ENCODE measurements around the gene KIF16B. TPM values are rescaled to one million over a fixed set of nuclear protein-coding genes. Genes with fewer than 3 reads are reported as not detected.

Gene KIF16B
- total RNA-seq, 1 experiment from 2014 or later, result 4.6 TPM

DNA sequence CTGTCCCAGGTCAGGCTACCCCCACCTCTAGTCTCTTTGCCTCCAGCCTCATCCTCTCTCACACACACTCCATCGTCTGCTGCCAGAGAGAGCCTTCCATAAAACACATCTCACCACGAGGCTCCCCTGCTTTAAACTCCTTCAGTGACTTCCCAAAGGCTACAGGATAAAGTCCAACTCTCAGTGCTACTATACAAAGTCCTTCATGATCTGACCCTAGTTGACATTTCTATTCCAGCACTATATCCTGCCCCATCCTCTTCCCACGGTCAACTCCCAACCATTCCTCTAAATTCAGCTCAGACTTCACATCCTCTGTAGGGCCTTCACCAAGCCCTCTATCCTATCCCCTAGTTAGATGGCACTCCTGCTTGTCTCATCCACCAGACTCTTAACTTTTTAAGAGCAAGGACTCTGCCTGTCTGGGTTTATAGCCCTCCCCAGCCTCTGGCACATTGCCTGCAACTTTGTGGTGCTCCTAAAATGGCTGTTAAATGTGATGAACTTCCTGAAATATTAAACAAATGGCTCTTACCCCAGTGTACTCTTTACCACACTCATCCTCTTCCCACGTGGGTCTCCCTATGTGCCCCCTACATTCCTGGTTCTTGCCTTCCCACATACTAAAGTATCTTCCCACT, 36.1 kb downstream of the KIF16B start:
- TF ChIP-seq, protein P1, sequence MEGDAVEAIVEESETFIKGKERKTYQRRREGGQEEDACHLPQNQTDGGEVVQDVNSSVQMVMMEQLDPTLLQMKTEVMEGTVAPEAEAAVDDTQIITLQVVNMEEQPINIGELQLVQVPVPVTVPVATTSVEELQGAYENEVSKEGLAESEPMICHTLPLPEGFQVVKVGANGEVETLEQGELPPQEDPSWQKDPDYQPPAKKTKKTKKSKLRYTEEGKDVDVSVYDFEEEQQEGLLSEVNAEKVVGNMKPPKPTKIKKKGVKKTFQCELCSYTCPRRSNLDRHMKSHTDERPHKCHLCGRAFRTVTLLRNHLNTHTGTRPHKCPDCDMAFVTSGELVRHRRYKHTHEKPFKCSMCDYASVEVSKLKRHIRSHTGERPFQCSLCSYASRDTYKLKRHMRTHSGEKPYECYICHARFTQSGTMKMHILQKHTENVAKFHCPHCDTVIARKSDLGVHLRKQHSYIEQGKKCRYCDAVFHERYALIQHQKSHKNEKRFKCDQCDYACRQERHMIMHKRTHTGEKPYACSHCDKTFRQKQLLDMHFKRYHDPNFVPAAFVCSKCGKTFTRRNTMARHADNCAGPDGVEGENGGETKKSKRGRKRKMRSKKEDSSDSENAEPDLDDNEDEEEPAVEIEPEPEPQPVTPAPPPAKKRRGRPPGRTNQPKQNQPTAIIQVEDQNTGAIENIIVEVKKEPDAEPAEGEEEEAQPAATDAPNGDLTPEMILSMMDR (conservative IDR thresholded peaks at IDR 0.05; ENCODE audit: low read depth, low read length), result no peak
- TF ChIP-seq EZH2 (IDR thresholded peaks at IDR 0.05; ENCODE audit: borderline replicate concordance, low read depth, low read length, poor library complexity, severe bottlenecking), result no peak
- Histone ChIP-seq H3K4me3 (ENCODE audit: low read depth, low read length, poor library complexity, severe bottlenecking) (no peak overlapping the region), H3K27me3 (replicated peaks; ENCODE audit: insufficient read depth, low read depth, low read length, poor library complexity) (no peaks in the 10 kb centered on the region), H3K9me3 (ENCODE audit: low read depth, low read length, poor library complexity, severe bottlenecking) (no peaks in the 10 kb centered on the region), H3K4me1 (ENCODE audit: insufficient read depth, low read length, poor library complexity, severe bottlenecking) (no peaks in the 10 kb centered on the region), H3K36me3 (ENCODE audit: insufficient read depth, low read length, poor library complexity, severe bottlenecking) (no peaks in the 10 kb centered on the region), H3K27ac (ENCODE audit: low read depth, low read length, poor library complexity, severe bottlenecking) (no peak overlapping the region)
- CTCF ChIA-PET, result no interaction called here
- intact Hi-C loops (cut with micrococcal nuclease; ENCODE audit: unreplicated experiment), result no loop called here
- DNase-seq (ENCODE audit: low spot score), result no peak
- POLR2A ChIA-PET (ENCODE audit: low non-redundant PET), result no interaction called here
- BruUV-seq (replicated peaks), result no TSS peak

DNA sequence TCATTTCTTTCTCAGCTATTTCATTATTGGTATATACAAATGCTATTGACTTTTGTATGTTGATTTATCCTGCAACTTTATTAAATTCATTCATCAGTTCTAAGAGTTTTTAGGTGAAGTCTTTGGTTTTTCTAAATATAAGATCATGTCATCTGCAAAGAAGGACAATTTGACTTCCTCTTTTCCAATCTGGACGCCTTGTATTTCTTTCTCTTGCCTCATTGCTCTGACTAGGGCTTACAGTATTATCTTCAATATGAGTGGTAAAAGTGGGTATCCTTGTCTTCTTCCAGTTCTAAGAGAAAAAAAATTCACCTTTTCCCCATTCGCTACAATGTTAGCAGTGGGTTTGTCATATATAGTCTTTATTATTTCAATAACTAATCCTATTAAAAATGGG, 38.0 kb downstream of the KIF16B start:
- H3K4me1 ChIP-seq (ENCODE audit: insufficient read depth, low read length, poor library complexity, severe bottlenecking), result no peaks in the 10 kb centered on the region
- ChIA-PET CTCF (no interaction called here), POLR2A (ENCODE audit: low non-redundant PET) (no interaction called here)
- TF ChIP-seq, protein P1 (conservative IDR thresholded peaks at IDR 0.05; ENCODE audit: low read depth, low read length), result no peak
- TF ChIP-seq EZH2 (IDR thresholded peaks at IDR 0.05; ENCODE audit: borderline replicate concordance, low read depth, low read length, poor library complexity, severe bottlenecking), result no peak
- no peak overlapping the region for H3K27ac ChIP-seq (ENCODE audit: low read depth, low read length, poor library complexity, severe bottlenecking)
- H3K4me3 ChIP-seq (ENCODE audit: low read depth, low read length, poor library complexity, severe bottlenecking), result no peak overlapping the region
- no peaks in the 10 kb centered on the region for H3K9me3 ChIP-seq (ENCODE audit: low read depth, low read length, poor library complexity, severe bottlenecking)
- no TSS peak for BruUV-seq (replicated peaks)
- intact Hi-C loops (cut with micrococcal nuclease; ENCODE audit: unreplicated experiment), result no loop called here
- DNase-seq (ENCODE audit: low spot score), result no peak
- H3K27me3 ChIP-seq (replicated peaks; ENCODE audit: insufficient read depth, low read depth, low read length, poor library complexity), result no peaks in the 10 kb centered on the region
- no peaks in the 10 kb centered on the region for H3K36me3 ChIP-seq (ENCODE audit: insufficient read depth, low read length, poor library complexity, severe bottlenecking)

DNA sequence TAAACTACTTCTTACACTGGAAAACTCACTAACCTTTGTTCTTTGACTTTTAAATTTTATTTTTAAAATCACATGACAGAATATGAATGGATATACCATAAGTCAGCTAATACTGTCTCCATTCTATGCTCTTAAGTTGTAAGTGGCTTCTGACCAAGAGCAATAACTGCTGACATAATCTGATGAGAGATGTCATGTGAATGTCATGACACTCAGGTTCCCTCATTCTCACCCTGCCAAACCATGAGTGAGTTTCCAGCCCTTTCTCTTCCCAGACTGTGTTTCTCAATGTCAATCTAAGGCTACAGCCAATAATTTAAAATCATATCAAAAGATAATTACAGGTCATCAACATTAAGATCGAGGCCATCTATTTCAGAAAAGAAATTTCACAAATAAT, 39.7 kb downstream of the KIF16B start:
- no peak for DNase-seq (ENCODE audit: low spot score)
- H3K27ac ChIP-seq (ENCODE audit: low read depth, low read length, poor library complexity, severe bottlenecking), result no peak overlapping the region
- BruUV-seq (replicated peaks), result no TSS peak
- H3K27me3 ChIP-seq (replicated peaks; ENCODE audit: insufficient read depth, low read depth, low read length, poor library complexity), result no peaks in the 10 kb centered on the region
- no peaks in the 10 kb centered on the region for H3K9me3 ChIP-seq (ENCODE audit: low read depth, low read length, poor library complexity, severe bottlenecking)
- H3K4me3 ChIP-seq (ENCODE audit: low read depth, low read length, poor library complexity, severe bottlenecking), result no peak overlapping the region
- ChIA-PET CTCF (no interaction called here), POLR2A (ENCODE audit: low non-redundant PET) (no interaction called here)
- H3K4me1 ChIP-seq (ENCODE audit: insufficient read depth, low read length, poor library complexity, severe bottlenecking), result no peaks in the 10 kb centered on the region
- H3K36me3 ChIP-seq (ENCODE audit: insufficient read depth, low read length, poor library complexity, severe bottlenecking), result no peaks in the 10 kb centered on the region
- intact Hi-C loops (cut with micrococcal nuclease; ENCODE audit: unreplicated experiment), result no loop called here
- no peak for TF ChIP-seq EZH2 (IDR thresholded peaks at IDR 0.05; ENCODE audit: borderline replicate concordance, low read depth, low read length, poor library complexity, severe bottlenecking)
- TF ChIP-seq, protein P1 (conservative IDR thresholded peaks at IDR 0.05; ENCODE audit: low read depth, low read length), result no peak
